GM12865 (cell line): Measurements from ENCODE around the gene PTRHD1.
A peak's percentile ranks its signal among the peaks of the same experiment; 100 is the strongest.

ENCODE experiments used
- DNase-seq: peaks from one replicate; pipeline ENCODE4 v3.0.0; 2010; ENCODE audit warnings: low read depth
- H3K4me3 ChIP-seq: 2 replicates; pipeline ENCODE4 v1.5.1; 2011; ENCODE audit warnings: mild to moderate bottlenecking, low read depth, low read length, control low read depth
- TF ChIP-seq, protein P1 (sequence below): IDR thresholded peaks from 2 replicates; pipeline ENCODE4 v1.5.1; 2011; ENCODE audit warnings: low read length, control low read depth, low read depth, inconsistent platforms; ENCODE audit not compliant: insufficient read depth; ENCODE audit errors: missing control alignments

The PTRHD1 gene

DNA sequence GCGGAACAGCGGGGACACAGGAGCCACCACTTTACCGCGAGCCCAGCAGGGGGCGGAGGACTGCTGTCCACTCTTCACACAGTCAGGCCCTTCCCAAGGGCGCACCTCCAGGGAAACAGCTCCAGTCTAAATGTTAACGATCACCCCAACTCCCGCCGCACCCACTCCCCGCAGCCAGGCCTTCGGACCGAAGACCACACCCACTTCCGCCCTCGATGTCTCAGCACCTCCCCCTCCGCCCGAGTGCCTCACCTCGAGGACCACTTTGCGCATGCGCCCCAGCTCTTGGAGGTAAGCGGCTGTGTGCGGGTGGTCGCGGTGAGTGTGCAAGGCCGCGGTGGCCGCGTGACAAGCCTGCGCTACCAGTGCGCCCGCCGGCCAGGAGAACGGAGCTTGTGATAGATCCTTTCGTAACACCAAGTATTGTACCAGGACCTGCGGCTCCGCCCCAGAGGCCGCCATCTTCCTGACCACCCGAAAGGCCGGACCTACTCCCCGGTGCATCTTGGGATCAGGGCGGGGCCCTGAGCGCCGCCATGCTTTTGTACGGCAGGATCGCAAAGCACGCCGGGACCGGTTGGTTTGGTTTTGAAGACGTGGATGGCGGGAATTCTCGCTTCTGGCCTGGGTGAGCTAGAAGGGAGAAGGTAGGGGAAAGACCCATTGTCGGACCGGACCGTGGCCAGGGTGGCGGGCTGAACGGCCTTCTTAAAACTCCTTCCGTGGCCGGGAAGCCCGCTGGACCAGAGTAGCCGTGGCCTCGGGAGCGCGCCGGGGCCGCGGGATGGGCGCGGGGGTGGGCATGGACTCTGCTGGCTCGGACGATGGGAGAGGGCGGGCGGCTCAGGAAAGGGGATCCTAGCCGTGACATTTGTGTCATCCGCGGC, at the start of gene PTRHD1, which contains the start of gene CENPO:
PTRHD1 (minus strand) TSS at position 518 of the 887 bp plus-strand sequence; CDS start at position 504, 14 bp downstream.
CENPO (plus strand) TSS at position 552 of the 887 bp plus-strand sequence. CDS start 495 bp downstream, outside the sequence.
- peak; percentile 98 for DNase-seq
- TF ChIP-seq, protein P1, sequence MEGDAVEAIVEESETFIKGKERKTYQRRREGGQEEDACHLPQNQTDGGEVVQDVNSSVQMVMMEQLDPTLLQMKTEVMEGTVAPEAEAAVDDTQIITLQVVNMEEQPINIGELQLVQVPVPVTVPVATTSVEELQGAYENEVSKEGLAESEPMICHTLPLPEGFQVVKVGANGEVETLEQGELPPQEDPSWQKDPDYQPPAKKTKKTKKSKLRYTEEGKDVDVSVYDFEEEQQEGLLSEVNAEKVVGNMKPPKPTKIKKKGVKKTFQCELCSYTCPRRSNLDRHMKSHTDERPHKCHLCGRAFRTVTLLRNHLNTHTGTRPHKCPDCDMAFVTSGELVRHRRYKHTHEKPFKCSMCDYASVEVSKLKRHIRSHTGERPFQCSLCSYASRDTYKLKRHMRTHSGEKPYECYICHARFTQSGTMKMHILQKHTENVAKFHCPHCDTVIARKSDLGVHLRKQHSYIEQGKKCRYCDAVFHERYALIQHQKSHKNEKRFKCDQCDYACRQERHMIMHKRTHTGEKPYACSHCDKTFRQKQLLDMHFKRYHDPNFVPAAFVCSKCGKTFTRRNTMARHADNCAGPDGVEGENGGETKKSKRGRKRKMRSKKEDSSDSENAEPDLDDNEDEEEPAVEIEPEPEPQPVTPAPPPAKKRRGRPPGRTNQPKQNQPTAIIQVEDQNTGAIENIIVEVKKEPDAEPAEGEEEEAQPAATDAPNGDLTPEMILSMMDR, result peak; percentile 38
- H3K4me3 ChIP-seq, result peak within 1 kb of the TSS; percentile 66

- TF ChIP-seq, protein P1, result no peak
- no peak for DNase-seq
- H3K4me3 ChIP-seq, result no peak overlapping the region
Observed at GRCh38 chr2:24842081-24843050, 49.2 kb upstream of the PTRHD1 start.

GRCh38 chr2:24840962-24841945, 48.1 kb upstream of the PTRHD1 start:
- TF ChIP-seq, protein P1, result no peak

DNA sequence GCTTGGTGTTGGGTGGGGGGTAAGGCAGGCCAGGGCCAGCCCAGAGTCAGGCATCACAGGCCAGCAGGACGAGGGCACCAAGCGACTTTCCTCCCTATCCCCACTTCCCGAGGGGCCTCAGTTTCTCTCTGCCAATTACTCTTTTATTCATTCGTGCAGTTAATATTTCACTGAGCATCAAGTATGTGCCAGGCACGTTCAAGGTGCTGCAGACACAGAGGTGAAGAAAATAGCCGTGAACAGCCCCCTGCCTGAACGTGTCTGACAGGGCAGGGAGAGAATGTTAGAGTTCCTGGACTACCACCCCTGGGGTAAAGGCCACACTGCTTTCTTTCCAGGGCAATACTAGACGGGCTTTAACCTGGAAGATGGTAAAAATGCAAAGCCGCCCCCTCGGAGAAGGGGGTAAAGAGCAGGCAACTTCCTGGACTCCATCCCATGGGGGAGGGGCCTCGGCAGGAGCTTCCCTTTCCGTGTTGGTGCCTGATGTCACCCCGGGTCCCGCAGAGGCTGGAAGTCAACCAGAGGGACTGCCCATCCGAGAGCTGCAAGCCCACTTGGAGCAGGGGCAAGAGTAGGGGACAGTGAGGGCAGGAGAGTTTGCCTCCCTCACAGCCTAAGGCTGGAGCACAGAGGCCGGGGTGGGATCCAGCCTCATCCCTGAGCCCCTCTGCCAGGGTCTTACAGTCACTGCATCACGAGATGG, 47.1 kb upstream of the PTRHD1 start:
- DNase-seq, result no peak
- no peak overlapping the region for H3K4me3 ChIP-seq

More at GRCh38 chr2:24840962-24841945, 48.1 kb upstream of the PTRHD1 start:
- H3K4me3 ChIP-seq, result no peak overlapping the region
- no peak for DNase-seq

GRCh38 chr2:24839729-24840128, 46.5 kb upstream of the PTRHD1 start:
- TF ChIP-seq, protein P1, result no peak
- no peak overlapping the region for H3K4me3 ChIP-seq
- no peak for DNase-seq

More for the DNA sequence above, 47.1 kb upstream of the PTRHD1 start:
- TF ChIP-seq, protein P1, result no peak
